B cell (primary cell): ENCODE measurements around the gene SLC7A11. TPM values are rescaled to one million over a fixed set of nuclear protein-coding genes. Genes with fewer than 3 reads are reported as not detected.
A peak's percentile ranks its signal among the peaks of the same experiment; 100 is the strongest.

Experiments used
- ATAC-seq: fragments of 200-7000 bp; cut with Tn5 transposase; one replicate; pipeline ENCODE4 v1.10.0; 2021; ENCODE audit warnings: low read depth, mild to moderate bottlenecking, moderate number of reproducible peaks, moderate library complexity
- CTCF ChIA-PET: fragments of 350-600 bp; sonication (Branson Sonifier 250); formaldehyde crosslinking; loops from one replicate; lab custom pipeline; 2021; ENCODE audit warnings: antibody characterized with exemption, inconsistent platforms; lab: Charles Lee
- POLR2A ChIA-PET: fragments of 350-600 bp; sonication (Branson Sonifier 250); formaldehyde crosslinking; loops from one replicate; lab custom pipeline; 2021; ENCODE audit warnings: antibody characterized with exemption; lab: Charles Lee
- DNase-seq: peaks from one replicate; pipeline ENCODE4 v3.0.0; 2013
- H2AFZ ChIP-seq: 2 replicates; pipeline ENCODE4 v1.6.1; 2012; ENCODE audit warnings: mild to moderate bottlenecking, low read depth, low read length; ENCODE audit not compliant: insufficient read depth, poor library complexity, severe bottlenecking
- H3K27ac ChIP-seq, 2 donors: 1 replicate in 1 of 2; 2 replicates in 1 of 2; pipeline ENCODE4 v1.5.1; 2012 to 2013; ENCODE audit warnings: low read length in 2 of 2, mild to moderate bottlenecking in 2 of 2, moderate library complexity in 1 of 2
- H3K27me3 ChIP-seq, 4 experiments: fragments of 200-600 bp in 1 of 4; sonication (generic) in 1 of 4; replicated peaks in 1 of 4; 1 replicate in 2 of 4; 2 replicates in 2 of 4; pipeline versions ENCODE4 v1.6.1 to v1.7.0; 2013 to 2016; ENCODE audit warnings: low read length in 3 of 4, mild to moderate bottlenecking in 2 of 4, mixed read lengths in 1 of 4, moderate library complexity in 1 of 4; ENCODE audit not compliant: insufficient read depth in 4 of 4, control insufficient read depth in 3 of 4; ENCODE audit errors: control extremely low read depth in 1 of 4
- H3K36me3 ChIP-seq, 2 experiments: replicated peaks in 1 of 2; 1 replicate in 1 of 2; 2 replicates in 1 of 2; pipeline versions ENCODE4 v1.6.1 to v1.7.1; 2013; ENCODE audit warnings: low read length in 1 of 2; ENCODE audit not compliant: insufficient read depth in 2 of 2, control insufficient read depth in 1 of 2; ENCODE audit errors: control extremely low read depth in 1 of 2, extremely low read depth in 1 of 2
- H3K4me1 ChIP-seq, 2 donors: fragments of 200-600 bp in 1 of 2; sonication (generic) in 1 of 2; 1 replicate in 1 of 2; 2 replicates in 1 of 2; pipeline versions ENCODE4 v1.5.1 to v1.6.1; 2013 to 2017; ENCODE audit warnings: low read length in 2 of 2; ENCODE audit not compliant: control insufficient read depth in 2 of 2, insufficient read depth in 2 of 2
- H3K4me2 ChIP-seq: replicated peaks from 2 replicates; pipeline ENCODE3; 2012; ENCODE audit warnings: mild to moderate bottlenecking, low read depth, low read length; ENCODE audit not compliant: poor library complexity, severe bottlenecking
- H3K4me3 ChIP-seq, 5 experiments: fragments of 200-600 bp in 1 of 5; sonication (generic) in 1 of 5; 1 replicate in 3 of 5; 2 replicates in 2 of 5; pipeline versions ENCODE4 v1.5.1 to v1.7.0; 2011 to 2016; ENCODE audit warnings: low read length in 4 of 5, mild to moderate bottlenecking in 4 of 5, low read depth in 2 of 5, control low read depth in 1 of 5, moderate library complexity in 1 of 5; ENCODE audit not compliant: insufficient read depth in 1 of 5; ENCODE audit errors: control extremely low read depth in 1 of 5, extremely low read depth in 1 of 5
- H3K79me2 ChIP-seq: fragments of 200-600 bp; sonication (generic); one replicate; pipeline ENCODE4 v1.6.0; 2016; ENCODE audit warnings: low read length; ENCODE audit not compliant: control insufficient read depth, insufficient read depth
- H3K9ac ChIP-seq: fragments of 200-600 bp; sonication (generic); 2 replicates; pipeline ENCODE4 v1.6.1; 2017; ENCODE audit warnings: mild to moderate bottlenecking, low read length, moderate library complexity
- H3K9me3 ChIP-seq, 3 donors: one replicate each; pipeline versions ENCODE4 v1.6.1 to v1.7.1; 2013; ENCODE audit warnings: low read length in 2 of 3; ENCODE audit not compliant: control insufficient read depth in 2 of 3, insufficient read depth in 1 of 3; ENCODE audit errors: control extremely low read depth in 1 of 3
- H4K20me1 ChIP-seq: 2 replicates; pipeline ENCODE4 v1.6.0; 2012; ENCODE audit warnings: mild to moderate bottlenecking, low read length; ENCODE audit not compliant: insufficient read depth, control insufficient read depth, poor library complexity, severe bottlenecking
- H3K27ac Mint-ChIP-seq: one replicate; pipeline ENCODE4 v1.8.0; 2021; ENCODE audit warnings: mixed read lengths
- H3K27me3 Mint-ChIP-seq: one replicate; pipeline ENCODE4 v1.8.0; 2021; ENCODE audit warnings: mixed read lengths
- H3K4me1 Mint-ChIP-seq: one replicate; pipeline ENCODE4 v1.8.0; 2021; ENCODE audit warnings: mixed read lengths
- H3K4me3 Mint-ChIP-seq: one replicate; pipeline ENCODE4 v1.8.0; 2021; ENCODE audit warnings: mixed read lengths
- H3K9me3 Mint-ChIP-seq: one replicate; pipeline ENCODE4 v1.8.0; 2022; ENCODE audit warnings: mixed read lengths; ENCODE audit not compliant: insufficient read depth
- EZH2 ChIP-seq: IDR thresholded peaks from 2 replicates; pipeline ENCODE4 v1.6.1; 2012; ENCODE audit warnings: borderline replicate concordance, low read depth, mild to moderate bottlenecking, moderate library complexity, low read length; ENCODE audit not compliant: insufficient read depth, poor library complexity, severe bottlenecking
- WGBS: methylation state at CpG from one replicate; pipeline ENCODE4 v1.1.5; 2013; ENCODE audit warnings: missing lambda C conversion rate; ENCODE audit not compliant: insufficient coverage; 5-methylcytosine and 5-hydroxymethylcytosine counted together
- intact Hi-C: fragments of 100-400 bp; cut with micrococcal nuclease; formaldehyde crosslinking; loops from one replicate; pipeline ENCODE4 v1.10.0; 2022
- polyA minus RNA-seq: library from RNA; depleted of rRNA, polyadenylated mRNA; stranded (reverse); fragments of >200 nt; gene quantifications from 2 replicates; pipeline ENCODE4 v1.2.3, GENCODE V29; 2012
- polyA plus RNA-seq: library from polyadenylated mRNA; depleted of rRNA; stranded (reverse); fragments of >200 nt; gene quantifications from 2 replicates; pipeline ENCODE4 v1.2.3, GENCODE V29; 2012
- total RNA-seq, 2 donors: library from RNA; stranded (reverse); fragments of 120-200 nt in 1 of 2; gene quantifications; 1 replicate in 1 of 2; 2 replicates in 1 of 2; pipeline versions ENCODE4 v1.2.3 to v1.2.4, GENCODE V29; 2013 to 2022
- TF ChIP-seq, protein P1 (sequence below): fragments of 200-600 bp; IDR thresholded peaks from one replicate; pipeline ENCODE4 v1.8.0; 2022; ENCODE audit warnings: antibody characterized with exemption, mild to moderate bottlenecking

The SLC7A11 gene
- total RNA-seq (0.22 and 0.24 TPM in 2 replicates), polyA plus RNA-seq (0.01 and 0.13 TPM in 2 replicates), polyA minus RNA-seq (0.09 and 0.21 TPM in 2 replicates)
- 0.16 TPM for total RNA-seq (2013)

DNA sequence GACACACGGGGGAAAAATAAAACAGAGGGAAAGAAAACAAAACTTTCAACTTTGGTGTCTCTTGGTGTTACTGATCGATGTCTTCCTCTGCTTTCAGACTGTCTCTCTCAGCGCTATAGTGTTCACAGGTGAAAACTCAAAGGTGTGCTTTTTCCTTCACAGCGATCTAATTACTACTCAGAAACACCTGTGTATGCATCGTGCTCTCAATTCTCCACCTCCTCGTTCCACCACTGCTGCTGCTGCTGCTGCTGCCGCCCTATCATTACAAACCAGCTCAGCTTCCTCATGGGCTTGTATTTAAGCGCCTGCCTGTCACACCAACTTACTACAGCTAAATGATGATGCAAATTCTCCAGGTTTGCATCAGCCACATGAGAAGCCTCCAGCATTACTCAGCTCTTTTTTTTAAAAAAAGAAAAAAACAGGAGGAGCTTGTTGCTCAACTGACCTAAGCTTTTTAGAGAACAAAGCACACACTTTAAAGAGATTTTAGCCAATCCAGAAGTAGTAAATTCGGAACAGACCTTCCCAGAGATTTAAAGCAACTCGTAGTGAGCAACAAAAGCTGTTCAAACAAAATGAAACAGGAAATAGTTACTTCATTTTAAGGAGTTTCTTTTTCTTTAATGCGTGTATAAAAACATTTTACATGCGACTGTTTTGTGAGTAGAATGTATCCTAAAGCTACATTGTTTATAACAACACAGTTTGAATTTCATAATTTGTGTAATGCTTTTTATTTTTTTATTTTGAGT is at the start of gene SLC7A11:
SLC7A11 (minus strand) TSS at position 274 of the 758 bp plus-strand sequence. CDS start 280 bp downstream, outside the sequence.
- no peaks in the 10 kb centered on the region for H3K79me2 ChIP-seq
- CTCF ChIA-PET = interaction anchor here (1.1 to 1.3 kb wide), 3 partner anchors 13 to 152 kb away, joined by 3 to 4 read pairs (median 3); no protein-coding TSS in a partner anchor

DNA sequence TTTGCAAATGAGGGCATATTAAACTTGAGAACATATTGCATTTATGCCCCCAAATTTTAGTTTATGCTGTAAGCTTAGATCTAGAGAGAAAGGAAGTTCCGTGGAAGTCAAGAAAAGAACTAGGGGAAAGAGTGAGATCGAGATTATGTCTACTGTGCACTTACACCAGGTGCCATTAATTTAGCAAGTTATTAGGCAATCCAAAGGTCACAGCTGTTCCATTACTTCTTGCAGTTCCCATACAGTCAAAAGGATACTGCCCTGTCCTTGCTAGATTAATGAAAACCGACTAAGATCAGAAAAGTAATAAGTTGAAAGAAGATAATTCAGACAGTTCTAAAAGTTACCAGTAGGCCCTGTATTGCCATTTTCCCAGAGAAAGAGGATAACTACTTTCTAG is 49.3 kb upstream of the SLC7A11 start:
- no peak overlapping the region for H3K4me2 ChIP-seq
- Mint-ChIP-seq H3K4me3 (no peak overlapping the region), H3K4me1 (no peaks in the 10 kb centered on the region), H3K27me3 (no peaks in the 10 kb centered on the region), H3K9me3 (no peaks in the 10 kb centered on the region), H3K27ac (no peak overlapping the region)
- no peaks in the 10 kb centered on the region for H3K4me1 ChIP-seq
- H3K79me2 ChIP-seq = no peaks in the 10 kb centered on the region
- 83% methylated on average over 1 of the region's 3 CpGs for WGBS
- H2AFZ ChIP-seq = no peak overlapping the region
- H3K27ac ChIP-seq = no peak overlapping the region
- H3K27me3 ChIP-seq = no peaks in the 10 kb centered on the region
- H4K20me1 ChIP-seq = no peaks in the 10 kb centered on the region
- no peak overlapping the region for H3K9ac ChIP-seq
- ATAC-seq = no peak
- DNase-seq = no peak
- H3K4me3 ChIP-seq = no peak overlapping the region
- intact Hi-C loops = no loop called here
- no peak for TF ChIP-seq EZH2
- TF ChIP-seq, protein P1, sequence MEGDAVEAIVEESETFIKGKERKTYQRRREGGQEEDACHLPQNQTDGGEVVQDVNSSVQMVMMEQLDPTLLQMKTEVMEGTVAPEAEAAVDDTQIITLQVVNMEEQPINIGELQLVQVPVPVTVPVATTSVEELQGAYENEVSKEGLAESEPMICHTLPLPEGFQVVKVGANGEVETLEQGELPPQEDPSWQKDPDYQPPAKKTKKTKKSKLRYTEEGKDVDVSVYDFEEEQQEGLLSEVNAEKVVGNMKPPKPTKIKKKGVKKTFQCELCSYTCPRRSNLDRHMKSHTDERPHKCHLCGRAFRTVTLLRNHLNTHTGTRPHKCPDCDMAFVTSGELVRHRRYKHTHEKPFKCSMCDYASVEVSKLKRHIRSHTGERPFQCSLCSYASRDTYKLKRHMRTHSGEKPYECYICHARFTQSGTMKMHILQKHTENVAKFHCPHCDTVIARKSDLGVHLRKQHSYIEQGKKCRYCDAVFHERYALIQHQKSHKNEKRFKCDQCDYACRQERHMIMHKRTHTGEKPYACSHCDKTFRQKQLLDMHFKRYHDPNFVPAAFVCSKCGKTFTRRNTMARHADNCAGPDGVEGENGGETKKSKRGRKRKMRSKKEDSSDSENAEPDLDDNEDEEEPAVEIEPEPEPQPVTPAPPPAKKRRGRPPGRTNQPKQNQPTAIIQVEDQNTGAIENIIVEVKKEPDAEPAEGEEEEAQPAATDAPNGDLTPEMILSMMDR = no peak
- ChIA-PET POLR2A (no interaction called here), CTCF (no interaction called here)
- H3K9me3 ChIP-seq = peaks cover 0 to 1% (median 0%) of the 10 kb centered on the region in 3 donors
- H3K36me3 ChIP-seq = no peaks in the 10 kb centered on the region

More for the DNA sequence above, at the start of gene SLC7A11:
- Mint-ChIP-seq H3K4me1 (peaks cover 12% of the 10 kb centered on the region), H3K4me3 (peak within 1 kb of the TSS; percentile 87), H3K27ac (peak within 1 kb of the TSS; percentile 17), H3K27me3 (no peaks in the 10 kb centered on the region), H3K9me3 (no peaks in the 10 kb centered on the region)
- peak within 1 kb of the TSS; percentile 66 for H3K9ac ChIP-seq
- H3K27me3 ChIP-seq = no peaks in the 10 kb centered on the region
- H3K4me1 ChIP-seq = peaks cover 7 to 8% of the 10 kb centered on the region in 2 donors
- no peaks in the 10 kb centered on the region for H3K9me3 ChIP-seq
- H3K4me3 ChIP-seq = peak within 1 kb of the TSS; percentile 14 to 67 (median 26)
- POLR2A ChIA-PET = no interaction called here
- H4K20me1 ChIP-seq = no peaks in the 10 kb centered on the region
- ATAC-seq = peak; percentile 92
- no peak for TF ChIP-seq EZH2
- TF ChIP-seq, protein P1 = no peak
- H2AFZ ChIP-seq = peak within 1 kb of the TSS; percentile 66
- 14% methylated on average over 8 of the region's 12 CpGs for WGBS
- no peaks in the 10 kb centered on the region for H3K36me3 ChIP-seq
- DNase-seq = peak; percentile 71
- peak within 1 kb of the TSS; percentile 64 for H3K4me2 ChIP-seq
- H3K27ac ChIP-seq = peak within 1 kb of the TSS in 1 of 2 donors; percentile 46
- intact Hi-C loops = no loop called here
